H1 (cell line): ENCODE data around the gene MRPL28. TPM values are rescaled to one million over a fixed set of nuclear protein-coding genes. Genes with fewer than 3 reads are reported as not detected.

ENCODE experiments used
- CTCF ChIA-PET: fragments of 300-600 bp; sonication (Branson Sonifier 250); formaldehyde crosslinking; loops from one replicate; lab custom pipeline; 2021; ENCODE audit not compliant: partially characterized antibody; lab: Charles Lee
- POLR2A ChIA-PET: fragments of 300-600 bp; sonication (Branson Sonifier 250); formaldehyde crosslinking; loops from one replicate; lab custom pipeline; 2021; ENCODE audit warnings: inconsistent platforms; ENCODE audit not compliant: partially characterized antibody; lab: Charles Lee
- DNase-seq, 2 experiments: peaks; one replicate each; pipeline versions ENCODE4 v3.0.0 to v3.0.0-alpha.2; 2010 to 2022; ENCODE audit warnings: low spot score in 2 of 2, low read depth in 1 of 2, mixed read lengths in 1 of 2
- FAIRE-seq: peaks from 2 replicates; lab custom pipeline; 2011; peaks lifted over from hg19 to GRCh38; lab: Jason Lieb, UNC
- H2AFZ ChIP-seq: 2 replicates; pipeline ENCODE4 v1.8.1; 2012; ENCODE audit warnings: low read length, inconsistent platforms
- H2AK5ac ChIP-seq: 2 replicates; pipeline ENCODE4 v1.6.1; 2013; ENCODE audit warnings: low read depth, low read length
- H2BK120ac ChIP-seq: replicated peaks from 2 replicates; pipeline ENCODE3; 2013; ENCODE audit warnings: low read depth, low read length, inconsistent platforms
- H2BK12ac ChIP-seq: 2 replicates; pipeline ENCODE4 v1.6.1; 2013; ENCODE audit warnings: low read depth, low read length
- H2BK15ac ChIP-seq: 2 replicates; pipeline ENCODE4 v1.6.1; 2013; ENCODE audit warnings: low read length
- H2BK20ac ChIP-seq: 2 replicates; pipeline ENCODE4 v1.6.1; 2013; ENCODE audit warnings: low read length
- H2BK5ac ChIP-seq: 2 replicates; pipeline ENCODE4 v1.6.1; 2013; ENCODE audit warnings: low read depth, low read length
- H3K14ac ChIP-seq: 2 replicates; pipeline ENCODE4 v1.6.1; 2013; ENCODE audit warnings: inconsistent platforms; ENCODE audit not compliant: insufficient read length
- H3K18ac ChIP-seq: 2 replicates; pipeline ENCODE4 v1.6.1; 2013; ENCODE audit warnings: low read length; ENCODE audit errors: extremely low read depth
- H3K23ac ChIP-seq: 2 replicates; pipeline ENCODE4 v1.6.1; 2013; ENCODE audit warnings: inconsistent platforms; ENCODE audit not compliant: insufficient read length
- H3K23me2 ChIP-seq: 2 replicates; pipeline ENCODE4 v1.6.1; 2013; ENCODE audit warnings: low read depth, low read length
- H3K27ac ChIP-seq: 2 replicates; pipeline ENCODE4 v1.6.1; 2011; ENCODE audit warnings: low read depth, low read length, inconsistent platforms
- H3K27me3 ChIP-seq, 4 experiments: replicated peaks in 1 of 4; 1 replicate in 1 of 4; 2 replicates in 3 of 4; pipeline versions ENCODE4 v1.6.1 to v1.8.1; 2011 to 2013; ENCODE audit warnings: low read length in 3 of 4, mild to moderate bottlenecking in 3 of 4, inconsistent platforms in 2 of 4, mixed read lengths in 2 of 4, moderate library complexity in 1 of 4; ENCODE audit not compliant: control insufficient read depth in 3 of 4, insufficient read depth in 3 of 4; ENCODE audit errors: extremely low read depth in 1 of 4
- H3K36me3 ChIP-seq, 4 experiments: 2 replicates each; pipeline versions ENCODE4 v1.6.1 to v1.8.1; 2011 to 2013; ENCODE audit warnings: mild to moderate bottlenecking in 4 of 4, low read length in 3 of 4, moderate library complexity in 2 of 4, control low read depth in 1 of 4, inconsistent platforms in 1 of 4; ENCODE audit not compliant: insufficient read depth in 4 of 4, control insufficient read depth in 2 of 4
- H3K4ac ChIP-seq: replicated peaks from 2 replicates; pipeline ENCODE3; 2013; ENCODE audit warnings: low read length, low read depth, mixed read lengths, inconsistent platforms; ENCODE audit not compliant: insufficient read length
- H3K4me1 ChIP-seq, 4 experiments: replicated peaks in 1 of 4; 1 replicate in 1 of 4; 2 replicates in 3 of 4; pipeline versions ENCODE4 v1.6.1 to v1.8.1; 2011 to 2013; ENCODE audit warnings: low read length in 3 of 4, inconsistent platforms in 2 of 4, mixed read lengths in 1 of 4; ENCODE audit not compliant: insufficient read depth in 4 of 4, control insufficient read depth in 3 of 4
- H3K4me2 ChIP-seq, 2 experiments: 2 replicates each; pipeline versions ENCODE4 v1.6.1 to v1.8.1; 2011 to 2013; ENCODE audit warnings: low read depth in 2 of 2, low read length in 2 of 2, control low read depth in 1 of 2, inconsistent platforms in 1 of 2, mild to moderate bottlenecking in 1 of 2; ENCODE audit not compliant: insufficient read depth in 1 of 2
- H3K4me3 ChIP-seq, 4 experiments: fragments of 200-600, 300-600 bp in 1 of 4; sonication (generic), shearing (Covaris generic), sonication (Bioruptor Twin) in 1 of 4; 2 replicates each; pipeline versions ENCODE4 v1.5.1 to v1.8.1; 2011 to 2016; ENCODE audit warnings: low read length in 4 of 4, low read depth in 3 of 4, control low read depth in 2 of 4, inconsistent platforms in 2 of 4, mild to moderate bottlenecking in 2 of 4, mixed read lengths in 1 of 4, moderate library complexity in 1 of 4; ENCODE audit not compliant: insufficient read depth in 2 of 4; ENCODE audit errors: extremely low read depth in 1 of 4
- H3K56ac ChIP-seq: replicated peaks from 2 replicates; pipeline ENCODE3; 2013; ENCODE audit warnings: low read depth, mild to moderate bottlenecking, mixed read lengths, low read length, inconsistent platforms; ENCODE audit not compliant: insufficient read length
- H3K79me1 ChIP-seq: 2 replicates; pipeline ENCODE4 v1.6.1; 2013; ENCODE audit warnings: low read depth, low read length, control low read depth
- H3K79me2 ChIP-seq, 2 experiments: 2 replicates each; pipeline versions ENCODE4 v1.6.1 to v1.8.1; 2012 to 2013; ENCODE audit warnings: low read length in 2 of 2, mild to moderate bottlenecking in 2 of 2, inconsistent platforms in 1 of 2; ENCODE audit not compliant: insufficient read depth in 2 of 2, control insufficient read depth in 1 of 2
- H3K9ac ChIP-seq, 4 experiments: replicated peaks in 1 of 4; 1 replicate in 1 of 4; 2 replicates in 3 of 4; pipeline versions ENCODE4 v1.6.1 to v1.8.1; 2011 to 2013; ENCODE audit warnings: low read depth in 3 of 4, low read length in 3 of 4, control low read depth in 2 of 4, mild to moderate bottlenecking in 2 of 4, moderate library complexity in 2 of 4, inconsistent platforms in 1 of 4; ENCODE audit errors: extremely low read depth in 1 of 4
- H3K9me3 ChIP-seq, 2 experiments: 2 replicates each; pipeline versions ENCODE4 v1.6.1 to v1.8.1; 2012 to 2013; ENCODE audit warnings: mild to moderate bottlenecking in 2 of 2, moderate library complexity in 2 of 2, control low read depth in 1 of 2, inconsistent platforms in 1 of 2, low read depth in 1 of 2, low read length in 1 of 2, mixed read lengths in 1 of 2; ENCODE audit not compliant: insufficient read depth in 2 of 2
- H4K20me1 ChIP-seq, 2 experiments: replicated peaks in 1 of 2; 2 replicates each; pipeline versions ENCODE3 to v1.8.1; 2011 to 2013; ENCODE audit warnings: inconsistent platforms in 2 of 2, low read length in 2 of 2, mild to moderate bottlenecking in 1 of 2; ENCODE audit not compliant: insufficient read depth in 2 of 2, control insufficient read depth in 1 of 2
- H4K5ac ChIP-seq: 2 replicates; pipeline ENCODE4 v1.6.1; 2013; ENCODE audit warnings: low read length, low read depth, mixed read lengths, inconsistent platforms; ENCODE audit not compliant: insufficient read length
- H4K8ac ChIP-seq: 2 replicates; pipeline ENCODE4 v1.8.0; 2013; ENCODE audit warnings: mild to moderate bottlenecking, moderate library complexity, low read length, inconsistent platforms; ENCODE audit not compliant: insufficient read depth; ENCODE audit errors: extremely low read depth
- H4K91ac ChIP-seq: replicated peaks from 2 replicates; pipeline ENCODE3; 2013; ENCODE audit warnings: low read length, mixed read lengths, inconsistent platforms; ENCODE audit not compliant: insufficient read length
- CHD1 ChIP-seq: IDR thresholded peaks from 2 replicates; pipeline ENCODE4 v1.6.1; 2012; ENCODE audit warnings: low read depth, low read length, improper control_type of control experiment
- EZH2 ChIP-seq: fragments of 200-600 bp; sonication (generic); IDR thresholded peaks from 2 replicates; pipeline ENCODE4 v1.7.1; 2012; ENCODE audit warnings: low read depth, mild to moderate bottlenecking, moderate library complexity, low read length, inconsistent platforms; ENCODE audit not compliant: severe bottlenecking
- FOSL1 ChIP-seq: IDR thresholded peaks from 2 replicates; pipeline ENCODE4 v1.6.1; 2011; ENCODE audit warnings: mild to moderate bottlenecking, low read depth, low read length, moderate library complexity; ENCODE audit not compliant: insufficient read depth
- HDAC2 ChIP-seq, 2 experiments: fragments of 300-600 bp in 1 of 2; sonication (generic) in 1 of 2; IDR thresholded peaks; 2 replicates each; pipeline ENCODE4 v1.6.1; 2011 to 2012; ENCODE audit warnings: low read depth in 2 of 2, low read length in 2 of 2, mild to moderate bottlenecking in 2 of 2, moderate library complexity in 2 of 2, borderline replicate concordance in 1 of 2, inconsistent platforms in 1 of 2
- NANOG ChIP-seq: IDR thresholded peaks from 2 replicates; pipeline ENCODE4 v1.6.1; 2011; ENCODE audit warnings: low read length, low read depth, mild to moderate bottlenecking, inconsistent platforms; ENCODE audit not compliant: insufficient read depth, poor library complexity, severe bottlenecking
- NRF1 ChIP-seq: IDR thresholded peaks from 2 replicates; pipeline ENCODE4 v1.6.1; 2011; ENCODE audit warnings: mild to moderate bottlenecking, low read depth, low read length, improper control_type of control experiment
- POU5F1 ChIP-seq: IDR thresholded peaks from 2 replicates; pipeline ENCODE4 v1.6.1; 2011; ENCODE audit warnings: low read depth, mild to moderate bottlenecking, low read length, moderate library complexity
- RFX5 ChIP-seq: IDR thresholded peaks from 2 replicates; pipeline ENCODE4 v1.6.1; 2011; ENCODE audit warnings: low read depth, low read length, improper control_type of control experiment, borderline replicate concordance
- SAP30 ChIP-seq: fragments of 300-600 bp; sonication (generic); IDR thresholded peaks from 2 replicates; pipeline ENCODE4 v1.7.1; 2012; ENCODE audit warnings: low read length, moderate library complexity, mild to moderate bottlenecking, inconsistent platforms; ENCODE audit not compliant: insufficient read depth, insufficient replicate concordance
- TCF12 ChIP-seq: IDR thresholded peaks from 2 replicates; pipeline ENCODE4 v1.6.1; 2011; ENCODE audit warnings: low read depth, mild to moderate bottlenecking, low read length
- YY1 ChIP-seq: IDR thresholded peaks from 2 replicates; pipeline ENCODE4 v1.6.1; 2011; ENCODE audit warnings: low read depth, mild to moderate bottlenecking, low read length
- WGBS, 2 experiments: shearing (Covaris generic) in 1 of 2; methylation state at CpG; one replicate each; pipeline versions ENCODE4 v1.1.6 to v1.1.7; 2013 to 2015; ENCODE audit warnings: low lambda C conversion rate in 2 of 2, mixed read lengths in 2 of 2, inconsistent platforms in 1 of 2, low coverage in 1 of 2, missing lambda C conversion rate in 1 of 2; ENCODE audit not compliant: insufficient replicate concordance in 2 of 2, insufficient coverage in 1 of 2, insufficient read length in 1 of 2; ENCODE audit errors: extremely low coverage in 1 of 2, missing lambda C conversion rate in 1 of 2; 5-methylcytosine and 5-hydroxymethylcytosine counted together
- polyA plus RNA-seq, 7 experiments: library from polyadenylated mRNA; depleted of rRNA in 3 of 7; stranded (reverse) in 5 of 7; unstranded in 2 of 7; fragments of >200 nt in 5 of 7; fragments of 200-250 nt in 2 of 7; gene quantifications; 1 replicate in 5 of 7; 2 replicates in 1 of 7; 4 replicates in 1 of 7; pipeline versions ENCODE4 v1.2.1 to v1.2.3, GENCODE V29; 2011 to 2013; ENCODE audit warnings: missing spikeins in 2 of 7, mixed read lengths in 2 of 7
- total RNA-seq: library from RNA; stranded (reverse); fragmentation: NEBNext Ultra II Directional; extraction: Animal tissue kit (Norgen Biotek cat#: 25700); gene quantifications from 2 replicates; pipeline ENCODE4 v1.2.1, GENCODE V29; 2021

Gene MRPL28
- total and polyA plus RNA-seq, 2 of the 8 experiments (the other 6 are each of a cell fraction or from before 2014, with no cell fraction given): 88.9 to 188 TPM

- H4K20me1 ChIP-seq: peaks cover 9 to 43% of the 10 kb centered on the region in 2 experiments
- no peak overlapping the region for H2BK12ac ChIP-seq
- no peaks in the 10 kb centered on the region for H3K9me3 ChIP-seq
- no peak overlapping the region for H4K8ac ChIP-seq
- H3K4ac ChIP-seq: no peak overlapping the region
- H3K27me3 ChIP-seq: no peaks in the 10 kb centered on the region
- no peak overlapping the region for H3K4me3 ChIP-seq
- no peak overlapping the region for H3K18ac ChIP-seq
- no peak overlapping the region for H2AFZ ChIP-seq
- H3K27ac ChIP-seq: no peak overlapping the region
- no peak overlapping the region for H2BK5ac ChIP-seq
- no peak overlapping the region for H4K5ac ChIP-seq
- 89% methylated on average over 24 of the region's 44 CpGs; no CpG with 5 or more reads in 1 of the 2 experiments for WGBS, 2 experiments
- no peaks in the 10 kb centered on the region; the same call in 1 of the 2 replicates for H3K23me2 ChIP-seq
- no peak overlapping the region for H3K23ac ChIP-seq
- no peak overlapping the region for H3K14ac ChIP-seq
- peaks cover 0 to 16% (median 11%) of the 10 kb centered on the region in 4 experiments; a peak in 5 of 7 replicates for H3K4me1 ChIP-seq
- ChIA-PET POLR2A (interaction anchor here (1.4 to 1.5 kb wide), 2 partner anchors 10 kb away, joined by 5 to 6 read pairs; no protein-coding TSS in a partner anchor), CTCF (no interaction called here)
- H3K36me3 ChIP-seq: peaks cover 21 to 57% (median 30%) of the 10 kb centered on the region in 4 experiments
- H3K79me2 ChIP-seq: peaks cover 0 to 7% of the 10 kb centered on the region in 2 experiments; a peak in 1 of 4 replicates
- no peak overlapping the region for H3K56ac ChIP-seq
- no peak overlapping the region for H2AK5ac ChIP-seq
- H3K9ac ChIP-seq: no peak overlapping the region
- H2BK20ac ChIP-seq: no peak overlapping the region
- FAIRE-seq: no peak
- DNase-seq: no peak
- H3K4me2 ChIP-seq: no peak overlapping the region
- H3K79me1 ChIP-seq: no peaks in the 10 kb centered on the region; the same call in 1 of the 2 replicates
- H2BK15ac ChIP-seq: no peak overlapping the region
- no peak overlapping the region for H4K91ac ChIP-seq
- H2BK120ac ChIP-seq: no peak overlapping the region
- TF ChIP-seq NANOG: no peak
- TF ChIP-seq SAP30: no peak
- TF ChIP-seq EZH2: no peak
- no peak for TF ChIP-seq NRF1
- no peak for TF ChIP-seq RFX5
- TF ChIP-seq POU5F1: no peak
- TF ChIP-seq YY1: no peak
- TF ChIP-seq HDAC2 (IDR thresholded peaks at IDR 0.05; ENCODE audit: borderline replicate concordance in 1 of 2, low read depth in 2 of 2, low read length in 2 of 2): no peak
- TF ChIP-seq FOSL1: no peak
- TF ChIP-seq CHD1: no peak
- TF ChIP-seq TCF12: no peak
These were observed 3.7 kb upstream of the MRPL28 start for GRCh38 chr16:373848-374615.
